Naive thymus-derived CD4-positive, alpha-beta T cell (primary cell): Measurements from ENCODE around the gene TLX3. TPM values are rescaled to one million over a fixed set of nuclear protein-coding genes. Genes with fewer than 3 reads are reported as not detected.

Source experiments
- ATAC-seq: fragments of 150-1000 bp; cut with Tn5 transposase; 2 replicates; pipeline ENCODE4 v1.10.0; 2021; ENCODE audit warnings: mild to moderate bottlenecking, moderate library complexity
- CTCF ChIA-PET: fragments of 350-600 bp; sonication (Branson Sonifier 250); formaldehyde crosslinking; loops from one replicate; lab custom pipeline; 2021; ENCODE audit warnings: antibody characterized with exemption; lab: Charles Lee
- POLR2A ChIA-PET: fragments of 350-600 bp; sonication (Branson Sonifier 250); formaldehyde crosslinking; loops from one replicate; lab custom pipeline; 2021; ENCODE audit warnings: antibody characterized with exemption, inconsistent platforms; lab: Charles Lee
- DNase-seq, 9 donors: peaks; one replicate each; pipeline versions ENCODE4 v3.0.0 to v3.0.0-alpha.2; 2020 to 2022; ENCODE audit warnings: mixed read lengths in 1 of 9
- H3K27ac ChIP-seq: one replicate; pipeline ENCODE4 v1.7.0; 2013; ENCODE audit warnings: mild to moderate bottlenecking, low read depth, low read length, moderate library complexity
- H3K27me3 ChIP-seq, 2 donors: one replicate each; pipeline ENCODE4 v1.7.0; 2013; ENCODE audit warnings: low read length in 2 of 2, mild to moderate bottlenecking in 2 of 2, moderate library complexity in 2 of 2; ENCODE audit not compliant: control insufficient read depth in 2 of 2, insufficient read depth in 2 of 2
- H3K36me3 ChIP-seq, 3 experiments: 1 replicate in 2 of 3; 2 replicates in 1 of 3; pipeline ENCODE4 v1.7.0; 2013; ENCODE audit warnings: low read length in 3 of 3, mild to moderate bottlenecking in 3 of 3, moderate library complexity in 1 of 3; ENCODE audit not compliant: insufficient read depth in 3 of 3, control insufficient read depth in 2 of 3
- H3K4me1 ChIP-seq, 2 donors: one replicate each; pipeline ENCODE4 v1.7.0; 2013; ENCODE audit warnings: low read length in 2 of 2, mild to moderate bottlenecking in 2 of 2, moderate library complexity in 1 of 2; ENCODE audit not compliant: control insufficient read depth in 2 of 2, insufficient read depth in 2 of 2
- H3K4me3 ChIP-seq: 2 replicates; pipeline ENCODE4 v1.7.0; 2013; ENCODE audit warnings: mild to moderate bottlenecking, low read length
- H3K9me3 ChIP-seq, 3 experiments: 1 replicate in 2 of 3; 2 replicates in 1 of 3; pipeline ENCODE4 v1.7.0; 2013; ENCODE audit warnings: low read length in 3 of 3; ENCODE audit not compliant: control insufficient read depth in 2 of 3
- H3K27ac Mint-ChIP-seq, 9 donors: one replicate each; pipeline ENCODE4 v1.8.0; 2020 to 2022; ENCODE audit warnings: mixed read lengths in 9 of 9, mild to moderate bottlenecking in 8 of 9, moderate library complexity in 5 of 9, inconsistent platforms in 2 of 9
- H3K27me3 Mint-ChIP-seq, 5 donors: one replicate each; pipeline ENCODE4 v1.8.0; 2021 to 2022; ENCODE audit warnings: mixed read lengths in 5 of 5, mild to moderate bottlenecking in 1 of 5
- H3K36me3 Mint-ChIP-seq, 5 donors: one replicate each; pipeline ENCODE4 v1.8.0; 2020 to 2022; ENCODE audit warnings: mixed read lengths in 5 of 5, mild to moderate bottlenecking in 3 of 5, inconsistent platforms in 1 of 5
- H3K4me1 Mint-ChIP-seq, 7 donors: one replicate each; pipeline ENCODE4 v1.8.0; 2020 to 2022; ENCODE audit warnings: mixed read lengths in 7 of 7, mild to moderate bottlenecking in 3 of 7, inconsistent platforms in 1 of 7
- H3K4me3 Mint-ChIP-seq, 10 donors: one replicate each; pipeline ENCODE4 v1.8.0; 2020 to 2022; ENCODE audit warnings: mild to moderate bottlenecking in 10 of 10, mixed read lengths in 10 of 10, moderate library complexity in 6 of 10, inconsistent platforms in 2 of 10
- H3K9me3 Mint-ChIP-seq, 11 donors: one replicate each; pipeline ENCODE4 v1.8.0; 2020 to 2022; ENCODE audit warnings: mixed read lengths in 11 of 11, mild to moderate bottlenecking in 4 of 11, inconsistent platforms in 1 of 11, moderate library complexity in 1 of 11
- intact Hi-C, 2 donors: fragments of 100-400 bp; cut with micrococcal nuclease; formaldehyde crosslinking; loops; one replicate each; pipeline ENCODE4 v1.15.1; 2023
- polyA plus RNA-seq, 2 donors: library from polyadenylated mRNA; unstranded; fragments of 300-500 nt; fragmentation: Illumina TruSeq; gene quantifications; one replicate each; pipeline ENCODE4 v1.2.3, GENCODE V29; 2021
- total RNA-seq, 6 experiments: library from RNA in 5 of 6; stranded (reverse) in 5 of 6; gene quantifications; 1 replicate in 5 of 6; 2 replicates in 1 of 6; pipeline ENCODE4 v1.2.3 and lab custom pipeline; 2021 to 2026

The TLX3 gene
- total and polyA plus RNA-seq, 7 experiments from 2014 or later, result not detected

GRCh38 chr5:171310212-171310818 lies 1.3 kb downstream of the TLX3 start:
- no peaks in the 10 kb centered on the region for H3K4me1 ChIP-seq
- ChIA-PET CTCF (no interaction called here), POLR2A (no interaction called here)
- no peaks in the 10 kb centered on the region for H3K36me3 ChIP-seq
- H3K27me3 ChIP-seq, result no peaks in the 10 kb centered on the region
- H3K27me3 Mint-ChIP-seq, result peaks cover 51 to 79% (median 63%) of the 10 kb centered on the region in 5 donors
- no peak overlapping the region for H3K27ac ChIP-seq
- ATAC-seq, result no peak
- H3K9me3 Mint-ChIP-seq, result peaks cover 0 to 5% (median 0%) of the 10 kb centered on the region in 11 donors
- peaks cover 14 to 41% (median 24%) of the 10 kb centered on the region in 7 donors for H3K4me1 Mint-ChIP-seq
- intact Hi-C loops, result loop anchor here in 1 of 2 donors (5.0 kb wide), 1 partner anchor 1927 kb away; the partner anchor contains the start of gene NKX2-5
- peaks cover 0 to 6% (median 5%) of the 10 kb centered on the region in 5 donors for H3K36me3 Mint-ChIP-seq
- no peaks in the 10 kb centered on the region for H3K9me3 ChIP-seq
- no peak overlapping the region for H3K4me3 ChIP-seq
- H3K4me3 Mint-ChIP-seq, result peak overlapping the region in 3 of 10 donors; percentile 16 to 61 (median 23)
- DNase-seq, result peak in 1 of 9 donors; percentile 26
- H3K27ac Mint-ChIP-seq, result peak overlapping the region in 1 of 9 donors; percentile 76

GRCh38 chr5:171310819-171311321 lies 1.8 kb downstream of the TLX3 start:
- Mint-ChIP-seq H3K4me3 (peak overlapping the region in 3 of 10 donors; percentile 16 to 61 (median 23)), H3K9me3 (peaks cover 0 to 5% (median 0%) of the 10 kb centered on the region in 11 donors), H3K4me1 (peaks cover 14 to 41% (median 22%) of the 10 kb centered on the region in 7 donors), H3K36me3 (peaks cover 0 to 6% (median 5%) of the 10 kb centered on the region in 5 donors), H3K27me3 (peaks cover 48 to 79% (median 60%) of the 10 kb centered on the region in 5 donors), H3K27ac (peak overlapping the region in 1 of 9 donors; percentile 76)
- POLR2A ChIA-PET, result no interaction called here
- Histone ChIP-seq H3K9me3 (no peaks in the 10 kb centered on the region), H3K4me3 (no peak overlapping the region), H3K27ac (no peak overlapping the region), H3K36me3 (no peaks in the 10 kb centered on the region), H3K4me1 (no peaks in the 10 kb centered on the region), H3K27me3 (no peaks in the 10 kb centered on the region)
- CTCF ChIA-PET, result no interaction called here
- no peak for ATAC-seq
- intact Hi-C loops, result loop anchor here in 1 of 2 donors (5.0 kb wide), 1 partner anchor 1926 kb away; the partner anchor contains the start of gene NKX2-5
- DNase-seq, result no peak

- no peaks in the 10 kb centered on the region for H3K27me3 ChIP-seq
- H3K27ac ChIP-seq, result no peak overlapping the region
- no peak overlapping the region for H3K4me3 ChIP-seq
- H3K36me3 ChIP-seq, result no peaks in the 10 kb centered on the region
- ATAC-seq (peak; percentile 18), DNase-seq (peak in 1 of 9 donors; percentile 23)
- Mint-ChIP-seq H3K27me3 (peaks cover 47 to 79% (median 58%) of the 10 kb centered on the region in 5 donors), H3K4me1 (peaks cover 14 to 41% (median 22%) of the 10 kb centered on the region in 7 donors), H3K9me3 (peaks cover 0 to 5% (median 0%) of the 10 kb centered on the region in 11 donors), H3K27ac (peak overlapping the region in 1 of 9 donors; percentile 52), H3K36me3 (peaks cover 0 to 6% (median 5%) of the 10 kb centered on the region in 5 donors), H3K4me3 (peak overlapping the region in 1 of 10 donors; percentile 72)
- CTCF ChIA-PET, result no interaction called here
- H3K9me3 ChIP-seq, result no peaks in the 10 kb centered on the region
- H3K4me1 ChIP-seq, result no peaks in the 10 kb centered on the region
- POLR2A ChIA-PET, result no interaction called here
- intact Hi-C loops, result loop anchor here in 1 of 2 donors (5.0 kb wide), 1 partner anchor 1926 kb away; the partner anchor contains the start of gene NKX2-5
Observed at GRCh38 chr5:171311322-171312077, 2.5 kb downstream of the TLX3 start.

GRCh38 chr5:171312129-171312974 lies 3.3 kb downstream of the TLX3 start:
- ChIA-PET POLR2A (no interaction called here), CTCF (no interaction called here)
- Mint-ChIP-seq H3K9me3 (peaks cover 0 to 5% (median 0%) of the 10 kb centered on the region in 11 donors), H3K4me3 (peak overlapping the region in 9 of 10 donors; percentile 35 to 83 (median 68)), H3K4me1 (peaks cover 14 to 35% (median 27%) of the 10 kb centered on the region in 7 donors), H3K27me3 (peaks cover 49 to 82% (median 59%) of the 10 kb centered on the region in 5 donors), H3K36me3 (peaks cover 0 to 6% (median 5%) of the 10 kb centered on the region in 5 donors), H3K27ac (peak overlapping the region in 1 of 9 donors; percentile 86)
- H3K27me3 ChIP-seq, result no peaks in the 10 kb centered on the region
- H3K4me3 ChIP-seq, result no peak overlapping the region
- DNase-seq (peak in 1 of 9 donors; percentile 22), ATAC-seq (peak; percentile 34)
- H3K27ac ChIP-seq, result no peak overlapping the region
- H3K9me3 ChIP-seq, result no peaks in the 10 kb centered on the region
- no peaks in the 10 kb centered on the region for H3K36me3 ChIP-seq
- intact Hi-C loops, result loop anchor here in 1 of 2 donors (5.0 kb wide), 1 partner anchor 1925 kb away; the partner anchor contains the start of gene NKX2-5
- no peaks in the 10 kb centered on the region for H3K4me1 ChIP-seq

- no peak for ATAC-seq
- DNase-seq, result no peak
- Mint-ChIP-seq H3K27ac (peak overlapping the region in 1 of 9 donors; percentile 45), H3K36me3 (peaks cover 0 to 6% (median 5%) of the 10 kb centered on the region in 5 donors), H3K4me1 (peaks cover 14 to 29% (median 21%) of the 10 kb centered on the region in 7 donors), H3K4me3 (peak overlapping the region in 8 of 10 donors; percentile 6 to 79 (median 42)), H3K9me3 (peaks cover 0 to 5% (median 0%) of the 10 kb centered on the region in 11 donors), H3K27me3 (peaks cover 54 to 84% (median 63%) of the 10 kb centered on the region in 5 donors)
- ChIA-PET CTCF (interaction anchor here (0.7 kb wide), 1 partner anchor 563 kb away, joined by 4 read pairs; no protein-coding TSS in a partner anchor), POLR2A (no interaction called here)
- no peak overlapping the region for H3K4me3 ChIP-seq
- H3K27me3 ChIP-seq, result no peaks in the 10 kb centered on the region
- no peak overlapping the region for H3K27ac ChIP-seq
- H3K4me1 ChIP-seq, result no peaks in the 10 kb centered on the region
- H3K36me3 ChIP-seq, result no peaks in the 10 kb centered on the region
- intact Hi-C loops, result loop anchor here in 1 of 2 donors (5.0 kb wide), 1 partner anchor 1924 kb away; the partner anchor contains the start of gene NKX2-5
- H3K9me3 ChIP-seq, result no peaks in the 10 kb centered on the region
Observed at GRCh38 chr5:171313481-171314206, 4.6 kb downstream of the TLX3 start.
